Activated CD8-positive, alpha-beta memory T cell treated with anti-CD3 and anti-CD28 coated beads for 36 hours (primary cell): ENCODE measurements around the gene LDHAL6B. TPM values are rescaled to one million over a fixed set of nuclear protein-coding genes. Genes with fewer than 3 reads are reported as not detected.

Experiments
- CTCF ChIA-PET: fragments of 350-600 bp; sonication (Branson Sonifier 250); formaldehyde crosslinking; loops from one replicate; lab custom pipeline; 2021; ENCODE audit warnings: antibody characterized with exemption; lab: Charles Lee
- POLR2A ChIA-PET: fragments of 350-600 bp; sonication (Branson Sonifier 250); formaldehyde crosslinking; loops from one replicate; lab custom pipeline; 2021; ENCODE audit warnings: antibody characterized with exemption; lab: Charles Lee
- total RNA-seq, 2 experiments: library from RNA; stranded (reverse); gene quantifications; one replicate each; pipeline ENCODE4 v1.2.3, GENCODE V29; 2021

Gene LDHAL6B
- total RNA-seq, 2 experiments from 2014 or later = not detected

DNA sequence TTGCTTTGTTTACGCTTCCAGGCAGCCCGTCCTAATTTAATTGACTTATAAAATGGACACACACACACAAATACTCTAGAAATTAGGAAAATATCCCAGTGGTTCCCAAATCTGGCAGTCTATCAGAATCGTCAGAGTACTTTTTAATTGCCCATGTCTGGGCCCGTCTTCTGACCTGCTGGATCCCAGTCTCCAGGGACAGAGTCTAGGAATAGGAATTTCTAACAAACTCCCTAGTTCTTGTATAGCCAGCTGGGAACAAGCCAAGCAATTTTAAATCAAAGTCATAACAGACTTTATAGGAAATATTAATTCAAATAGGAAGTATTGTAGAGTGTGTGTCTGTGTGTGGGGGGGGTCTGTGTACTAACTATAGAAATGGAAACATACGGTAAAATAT lies 33.4 kb downstream of the LDHAL6B start:
- ChIA-PET POLR2A (no interaction called here), CTCF (no interaction called here)

DNA sequence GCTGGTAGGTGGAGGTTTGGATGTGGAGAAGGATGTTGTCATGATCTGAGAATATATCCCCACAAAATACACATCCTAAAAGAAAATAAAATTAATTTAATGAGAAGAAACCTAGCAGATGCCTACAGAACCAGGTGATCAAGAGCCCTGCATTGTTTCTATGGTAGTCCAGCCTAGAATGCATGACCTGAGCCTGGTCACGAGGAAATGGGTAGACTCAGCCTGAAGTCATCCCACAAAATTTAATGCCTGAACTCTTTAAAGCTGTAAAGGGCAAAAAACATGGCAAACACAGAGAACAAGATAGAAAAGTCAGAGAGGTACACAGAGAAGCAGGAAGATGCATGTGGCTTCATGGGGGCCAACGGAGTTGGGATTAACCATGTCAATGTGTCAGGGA lies 36.0 kb downstream of the LDHAL6B start:
- CTCF ChIA-PET = no interaction called here
- POLR2A ChIA-PET = no interaction called here

DNA sequence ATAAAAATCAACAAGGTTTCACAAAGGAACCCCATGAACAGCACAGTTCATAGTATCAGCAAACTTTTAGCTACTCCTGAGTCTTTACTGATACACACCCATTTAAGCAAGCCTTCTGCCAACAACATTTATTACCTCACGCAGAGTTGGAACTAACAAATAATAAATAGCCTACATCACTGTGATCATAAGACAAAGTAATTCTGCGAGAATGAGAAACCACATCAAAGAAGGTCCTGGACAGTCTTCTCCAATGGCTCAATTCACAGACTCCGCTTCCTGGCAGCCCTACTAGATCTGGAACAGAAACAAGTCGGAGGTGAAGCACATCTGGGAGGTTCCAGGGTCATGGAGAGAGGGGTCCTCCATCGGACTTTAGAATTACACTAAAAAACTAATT lies 37.0 kb downstream of the LDHAL6B start:
- CTCF ChIA-PET = no interaction called here
- POLR2A ChIA-PET = no interaction called here

DNA sequence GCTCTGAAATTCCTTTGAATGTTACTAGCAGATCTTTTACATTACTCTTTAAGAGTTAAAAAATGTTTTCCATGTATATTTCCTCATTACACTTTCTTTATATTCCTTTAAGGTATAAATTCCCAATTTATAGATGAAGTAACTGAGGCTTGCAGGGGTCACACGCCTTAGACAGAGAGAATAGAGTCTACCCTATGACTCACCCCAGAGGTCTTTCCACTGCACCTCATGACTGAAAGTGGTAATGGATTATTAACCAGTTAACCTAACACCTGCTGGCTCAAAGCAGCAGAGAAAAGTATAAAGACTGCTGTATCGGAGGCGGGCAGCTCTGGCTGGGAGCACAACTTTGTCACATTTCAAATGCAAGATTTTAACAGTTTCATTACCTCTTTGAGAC lies 37.7 kb downstream of the LDHAL6B start:
- ChIA-PET POLR2A (no interaction called here), CTCF (no interaction called here)

DNA sequence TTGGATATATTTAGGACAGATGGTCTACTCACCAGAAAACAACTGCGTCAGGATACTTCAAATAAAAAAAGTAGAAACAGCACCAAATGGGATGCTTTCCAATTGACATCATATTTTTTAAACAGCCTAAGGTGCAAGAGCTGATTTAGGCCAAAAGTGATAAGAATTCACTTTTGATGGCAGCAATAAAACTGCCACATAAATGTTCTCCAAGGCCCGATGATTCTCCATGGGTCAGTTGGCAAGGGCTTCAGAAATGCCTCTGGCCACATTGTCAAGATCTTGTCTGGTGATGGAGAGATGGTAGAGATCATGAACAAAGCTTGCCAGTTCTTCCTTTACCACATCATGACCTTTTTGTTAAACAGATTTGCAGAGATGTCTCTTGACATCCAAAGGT lies 38.9 kb downstream of the LDHAL6B start:
- CTCF ChIA-PET = interaction anchor here (1.9 kb wide), 1 partner anchor 167 kb away, joined by 6 read pairs; no protein-coding TSS in a partner anchor

DNA sequence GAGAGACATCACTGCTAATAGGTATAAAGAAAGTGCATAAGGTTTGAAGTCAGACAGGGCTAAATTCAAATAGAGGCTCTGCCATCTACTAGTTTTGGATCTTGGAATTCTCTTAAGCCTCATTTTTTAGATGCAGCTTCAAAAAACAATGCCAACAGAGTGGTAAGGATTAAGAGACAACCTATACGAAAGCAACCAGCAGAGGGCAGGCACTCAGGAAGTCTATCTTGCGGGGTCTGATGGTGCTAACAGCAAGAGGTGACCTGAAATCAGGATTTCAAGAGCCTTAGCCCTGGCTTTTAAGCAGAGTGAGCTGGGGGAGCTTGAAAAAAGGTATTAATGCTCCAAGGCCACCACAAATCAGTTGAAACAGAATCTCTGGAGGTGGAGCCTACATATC lies 40.7 kb downstream of the LDHAL6B start:
- POLR2A ChIA-PET = no interaction called here
- CTCF ChIA-PET = interaction anchor here (0.8 to 1.7 kb wide), 7 partner anchors 10 to 281 kb away, joined by 3 to 6 read pairs (median 3); no protein-coding TSS in a partner anchor

More for the DNA sequence above, 38.9 kb downstream of the LDHAL6B start:
- POLR2A ChIA-PET = no interaction called here

DNA sequence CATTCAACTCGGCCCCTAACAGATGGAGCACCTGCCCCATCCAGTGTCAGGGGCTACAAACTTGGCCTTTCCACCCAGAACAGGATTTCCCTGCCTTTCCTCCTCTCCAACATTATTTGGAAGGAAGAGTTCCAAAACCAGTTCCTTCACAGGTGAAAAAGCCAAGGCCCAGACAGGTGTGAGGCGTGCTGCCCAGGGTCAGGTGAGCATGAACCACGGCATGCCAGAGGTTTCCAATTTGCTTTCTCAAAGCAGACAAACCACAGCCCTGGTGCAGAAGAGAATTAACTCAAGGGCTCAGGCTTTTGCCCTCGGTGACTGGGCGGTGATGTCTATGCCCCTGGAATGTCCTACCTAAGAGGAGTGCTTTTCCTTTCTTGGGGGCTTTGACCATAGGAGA lies 43.2 kb downstream of the LDHAL6B start:
- ChIA-PET CTCF (no interaction called here), POLR2A (no interaction called here)

DNA sequence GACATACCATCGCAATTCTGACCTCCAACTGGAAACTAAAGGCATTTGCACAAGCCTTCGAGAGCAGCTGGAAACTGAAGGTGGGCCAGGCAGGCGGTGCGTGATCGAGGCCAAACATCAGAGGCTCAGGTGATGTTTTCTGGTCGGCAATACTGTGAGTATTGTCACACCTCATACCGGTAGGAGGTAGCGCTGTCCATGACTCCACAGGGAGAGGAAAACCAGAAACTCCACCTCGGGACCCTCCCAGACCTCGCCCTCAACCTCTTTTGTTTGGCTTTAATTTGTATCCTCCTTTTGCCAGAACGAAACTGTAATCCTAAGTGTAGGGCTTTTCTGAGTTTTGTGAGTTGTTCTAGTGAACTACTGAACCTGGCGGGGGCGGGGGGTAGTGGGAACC lies 43.6 kb downstream of the LDHAL6B start:
- ChIA-PET CTCF (no interaction called here), POLR2A (no interaction called here)

DNA sequence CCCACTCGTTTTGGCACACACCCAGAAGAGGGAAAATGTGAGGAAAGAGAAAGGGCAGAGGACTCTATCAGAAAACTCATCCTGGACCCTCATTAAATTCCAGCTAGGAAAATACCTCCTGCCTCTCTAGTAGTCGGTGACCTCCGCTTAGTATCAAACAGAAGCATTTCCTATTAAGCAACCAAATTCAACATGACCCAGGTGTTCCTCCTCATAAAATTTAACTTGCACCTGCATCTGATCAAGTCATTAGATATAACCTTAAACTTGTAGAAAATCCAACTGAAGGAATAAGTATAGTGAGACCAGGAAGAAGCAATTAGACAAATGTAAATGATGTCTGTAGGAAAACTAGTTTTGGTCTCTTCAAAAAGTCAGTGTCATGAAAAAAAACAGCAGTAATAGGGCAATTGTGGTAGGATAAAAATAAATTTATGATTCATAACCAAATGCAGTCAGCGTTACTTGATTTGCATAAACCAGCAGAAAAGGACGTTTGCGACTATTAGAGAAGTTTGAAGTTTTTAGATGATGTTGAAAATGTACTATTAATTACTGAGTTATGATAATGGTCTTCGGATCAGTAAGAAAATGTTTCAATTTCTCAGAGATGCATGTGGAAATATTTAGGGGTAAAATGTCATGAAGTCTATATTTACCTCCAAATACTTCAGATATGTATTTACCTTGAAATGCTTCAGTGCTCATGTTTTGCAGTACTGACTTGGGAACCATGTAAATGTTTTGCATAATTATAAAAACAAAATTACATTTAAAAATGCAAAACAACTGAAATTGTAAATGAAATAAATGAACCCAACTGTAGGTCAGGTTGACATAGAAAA lies 44.6 kb downstream of the LDHAL6B start:
- ChIA-PET CTCF (interaction anchor here (0.6 kb wide), 1 partner anchor 341 kb away, joined by 3 read pairs; no protein-coding TSS in a partner anchor), POLR2A (no interaction called here)

DNA sequence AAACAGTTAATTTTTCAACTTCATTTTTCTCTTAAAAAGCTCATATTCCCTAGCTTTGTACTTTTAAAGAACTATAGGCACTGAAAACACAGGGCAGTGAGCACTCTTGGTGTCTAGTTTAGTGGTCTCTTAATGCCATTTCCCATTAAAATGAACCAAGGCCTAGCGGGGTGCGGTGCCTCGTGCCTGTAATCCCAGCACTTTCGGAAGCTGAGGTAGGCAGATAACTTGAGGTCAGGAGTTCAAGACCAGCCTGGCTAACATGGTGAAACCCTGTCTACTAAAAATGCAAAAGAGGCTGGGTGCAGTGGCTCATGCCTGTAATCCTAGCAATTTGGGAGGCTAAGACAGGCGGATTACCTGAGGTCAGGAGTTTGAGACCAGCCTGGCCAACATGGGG lies 45.5 kb downstream of the LDHAL6B start:
- ChIA-PET POLR2A (no interaction called here), CTCF (no interaction called here)

DNA sequence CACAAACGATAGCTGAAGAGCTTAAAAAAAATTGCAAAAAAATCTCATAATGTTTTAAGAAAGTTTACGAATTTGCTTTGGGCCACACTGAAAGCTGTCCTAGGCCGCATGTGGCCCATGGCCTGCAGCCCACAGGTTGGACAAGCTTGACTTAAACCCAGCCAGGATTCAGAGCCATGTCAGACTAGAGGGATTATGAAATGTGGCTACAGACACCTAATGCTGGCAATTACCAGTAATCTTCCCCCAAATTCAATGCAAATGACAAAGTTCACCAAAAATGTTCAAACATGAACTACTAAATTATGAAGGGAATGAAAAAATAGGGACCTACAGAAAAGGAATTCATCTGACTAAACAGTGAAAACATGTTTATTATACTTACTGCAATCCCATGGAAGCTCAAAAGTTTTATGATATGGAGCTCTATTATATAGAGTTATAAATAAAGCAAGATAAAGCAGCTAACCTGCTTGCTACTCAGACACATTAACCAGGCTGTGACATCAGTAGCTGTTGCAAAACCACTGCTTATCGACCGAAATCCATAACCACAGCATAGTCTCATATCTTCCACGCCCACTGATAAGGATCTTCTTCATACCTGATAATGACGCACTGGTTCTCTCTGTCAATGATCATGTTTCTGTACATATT lies 49.2 kb downstream of the LDHAL6B start:
- ChIA-PET POLR2A (interaction anchor here (0.7 kb wide), 1 partner anchor 45 kb away, joined by 3 read pairs; no protein-coding TSS in a partner anchor), CTCF (no interaction called here)

DNA sequence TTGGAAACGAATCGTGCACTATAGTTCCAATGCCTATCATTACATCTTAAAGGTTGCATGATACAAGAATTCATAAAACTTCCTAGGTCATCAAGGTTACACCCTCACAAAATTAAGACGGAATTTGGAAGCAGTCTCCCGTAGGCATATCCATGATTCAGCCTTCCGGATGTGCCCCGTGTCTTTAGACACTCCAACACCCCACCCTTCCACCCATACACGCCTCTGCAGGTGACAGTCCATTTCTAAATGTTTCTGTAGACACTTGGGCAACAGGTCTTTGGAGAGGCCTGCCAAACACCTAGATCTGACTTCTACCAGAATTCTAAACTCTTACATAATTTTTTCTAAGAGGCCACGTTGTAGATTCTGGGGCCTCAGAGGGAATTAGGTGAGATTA lies 49.8 kb downstream of the LDHAL6B start:
- POLR2A ChIA-PET = interaction anchor here (0.7 kb wide), 1 partner anchor 44 kb away, joined by 3 read pairs; no protein-coding TSS in a partner anchor
- CTCF ChIA-PET = no interaction called here

DNA sequence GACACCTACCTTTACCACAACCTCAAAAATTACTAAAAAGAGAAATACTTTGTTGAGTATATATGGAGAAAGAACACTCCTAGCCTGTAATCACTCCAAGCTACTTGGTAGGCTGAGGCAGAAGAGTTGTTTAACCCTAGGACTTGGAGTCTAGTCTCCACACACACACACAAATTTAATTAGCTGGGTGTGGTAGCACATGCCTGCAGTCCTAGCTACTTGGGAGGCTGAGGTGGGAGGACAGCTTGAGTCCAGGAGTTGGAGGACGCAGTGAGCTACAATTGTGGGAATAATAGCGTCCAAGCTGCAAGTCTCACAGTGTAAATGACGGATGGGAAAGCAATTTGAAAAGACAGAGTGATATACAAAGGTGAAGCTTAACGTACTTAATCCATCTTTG lies 50.5 kb downstream of the LDHAL6B start:
- CTCF ChIA-PET = no interaction called here
- POLR2A ChIA-PET = no interaction called here

Other genes starting within 250 kb of the LDHAL6B start
- gene RNF111, start 219.2 kb upstream of the LDHAL6B start, total RNA-seq = 10 to 100 TPM; 22.2 to 24.8 TPM
- gene CCNB2, start 101.7 kb upstream of the LDHAL6B start, total RNA-seq = 10 to 100 TPM; 39.2 to 40.6 TPM
- gene MYO1E, start 166.0 kb downstream of the LDHAL6B start, total RNA-seq = 10 to 100 TPM; 51.9 to 57.5 TPM
- 1 to 10 TPM; 1.9 to 2.2 TPM for gene FAM81A, start 231.3 kb downstream of the LDHAL6B start, total RNA-seq